K562 (cell line): Measurements from ENCODE around the gene NFYC. TPM values are rescaled to one million over a fixed set of nuclear protein-coding genes. Genes with fewer than 3 reads are reported as not detected.

ENCODE experiments used
- ATAC-seq: fragments of 200-7000 bp; cut with Tn5 transposase; 3 replicates; pipeline ENCODE4 v1.9.1; 2020; ENCODE audit warnings: moderate library complexity
- BruUV-seq: library from RNA; stranded (reverse); fragments of 400-500 nt; replicated peaks from 2 replicates; lab custom pipeline; 2021; lab: Mats Ljungman, UMichigan
- CTCF ChIA-PET: fragments of 300-600 bp; formaldehyde crosslinking; extraction: SDS; loops from one replicate; lab custom pipeline; 2021; ENCODE audit warnings: low intra/inter-chr PET ratio; lab: Yijun Ruan, JAX
- POLR2A ChIA-PET: fragments of 300-600, 350-650 bp; sonication (Branson Sonifier 250); formaldehyde crosslinking; extraction: SDS; loops from one replicate; lab custom pipeline; 2021; ENCODE audit warnings: antibody characterized with exemption, inconsistent platforms; lab: Yijun Ruan, JAX
- DNase-seq, 4 experiments: peaks; one replicate each; pipeline versions ENCODE4 v3.0.0 to v3.0.0-alpha.2; 2011 to 2018; ENCODE audit warnings: low spot score in 3 of 4, mixed read lengths in 3 of 4; ENCODE audit errors: extremely low read depth in 1 of 4
- FAIRE-seq: peaks from 2 replicates; lab custom pipeline; 2011; peaks lifted over from hg19 to GRCh38; lab: Jason Lieb, UNC
- H2AFZ ChIP-seq: 2 replicates; pipeline ENCODE4 v1.6.0; 2011; ENCODE audit warnings: low read depth, low read length, control low read depth, inconsistent platforms
- H3K27ac ChIP-seq: fragments of 200-600 bp; 3 replicates; pipeline ENCODE4 v1.8.0; 2011; ENCODE audit warnings: low read depth, mild to moderate bottlenecking, control low read depth, inconsistent platforms, low read length, moderate library complexity, mixed read lengths; ENCODE audit errors: extremely low read depth
- H3K27me3 ChIP-seq, 2 experiments: fragments of 300-600 bp in 1 of 2; 2 replicates in 1 of 2; 3 replicates in 1 of 2; pipeline versions ENCODE4 v1.6.0 to v1.8.0; 2011; ENCODE audit warnings: inconsistent platforms in 2 of 2, low read length in 2 of 2, mild to moderate bottlenecking in 1 of 2, mixed read lengths in 1 of 2, moderate library complexity in 1 of 2; ENCODE audit not compliant: control insufficient read depth in 2 of 2, insufficient read depth in 2 of 2
- H3K36me3 ChIP-seq: fragments of 300-600 bp; 3 replicates; pipeline ENCODE4 v1.8.0; 2011; ENCODE audit warnings: mild to moderate bottlenecking, low read length, inconsistent platforms; ENCODE audit not compliant: control insufficient read depth, insufficient read depth
- H3K4me1 ChIP-seq, 2 experiments: fragments of 200-600 bp in 1 of 2; replicated peaks in 1 of 2; 2 replicates in 1 of 2; 3 replicates in 1 of 2; pipeline versions ENCODE4 v1.5.1 to v1.8.0; 2011; ENCODE audit warnings: inconsistent platforms in 2 of 2, low read length in 2 of 2, mild to moderate bottlenecking in 1 of 2, mixed read lengths in 1 of 2, moderate library complexity in 1 of 2; ENCODE audit not compliant: control insufficient read depth in 2 of 2, insufficient read depth in 2 of 2
- H3K4me2 ChIP-seq: 2 replicates; pipeline ENCODE4 v1.6.1; 2011; ENCODE audit warnings: low read length, control low read depth, inconsistent platforms, mixed read lengths; ENCODE audit not compliant: insufficient read depth
- H3K4me3 ChIP-seq: fragments of 200-600 bp; sonication (generic), shearing (Covaris generic); 2 replicates; pipeline ENCODE4 v1.5.1; 2016; ENCODE audit warnings: control low read depth, inconsistent platforms
- H3K79me2 ChIP-seq: fragments of 200-600 bp; 3 replicates; pipeline ENCODE4 v1.8.0; 2011; ENCODE audit warnings: low read length, inconsistent platforms; ENCODE audit not compliant: control insufficient read depth, insufficient read depth
- H3K9ac ChIP-seq, 2 experiments: 2 replicates each; pipeline versions ENCODE4 v1.6.0 to v1.6.1; 2011; ENCODE audit warnings: low read depth in 2 of 2, low read length in 2 of 2, control low read depth in 1 of 2, inconsistent platforms in 1 of 2, mild to moderate bottlenecking in 1 of 2, mixed read lengths in 1 of 2; ENCODE audit not compliant: insufficient read depth in 1 of 2
- H3K9me1 ChIP-seq: one replicate; pipeline ENCODE4 v1.6.0; 2011; ENCODE audit warnings: inconsistent platforms, mild to moderate bottlenecking, low read length, moderate library complexity; ENCODE audit not compliant: control insufficient read depth, insufficient read depth
- H3K9me3 ChIP-seq: replicated peaks from 2 replicates; pipeline ENCODE4 v1.5.1; 2011; ENCODE audit warnings: low read depth, low read length, inconsistent platforms; ENCODE audit not compliant: control insufficient read depth, insufficient read depth
- H4K20me1 ChIP-seq: replicated peaks from 2 replicates; pipeline ENCODE4 v1.6.1; 2011; ENCODE audit warnings: low read length, inconsistent platforms, mixed read lengths; ENCODE audit not compliant: control insufficient read depth, insufficient read depth
- ADNP ChIP-seq: fragments of 200-800 bp; sonication (Bioruptor generic); IDR thresholded peaks from 2 replicates; pipeline ENCODE4 v1.6.1; 2016; ENCODE audit warnings: missing genetic modification characterization, missing compliant biosample characterization
- BCOR ChIP-seq: fragments of 450-650 bp; IDR thresholded peaks from 2 replicates; pipeline ENCODE4 v1.6.1; 2016
- BRD9 ChIP-seq: fragments of 450-650 bp; IDR thresholded peaks from 2 replicates; pipeline ENCODE4 v1.6.1; 2018; ENCODE audit warnings: low read depth; ENCODE audit not compliant: partially characterized antibody
- CEBPG ChIP-seq, 3 experiments: fragments of 200-800 bp in 1 of 3; sonication (Bioruptor generic) in 1 of 3; sonication (generic) in 1 of 3; formaldehyde crosslinking in 1 of 3; IDR thresholded peaks in 2 of 3; conservative IDR thresholded peaks in 1 of 3; 2 replicates each; pipeline versions ENCODE4 v1.6.1 to v1.8.0; 2016 to 2022; ENCODE audit warnings: missing compliant biosample characterization in 2 of 3, missing genetic modification characterization in 2 of 3, mild to moderate bottlenecking in 1 of 3, missing genetic modification reagents in 1 of 3
- FOS ChIP-seq: IDR thresholded peaks from 3 replicates; pipeline ENCODE4 v1.6.1; 2011; ENCODE audit not compliant: insufficient read length; ENCODE audit errors: extremely low read depth
- FOXJ2 ChIP-seq: fragments of 200-800 bp; sonication (Bioruptor generic); IDR thresholded peaks from 2 replicates; pipeline ENCODE4 v1.6.1; 2016; ENCODE audit warnings: missing genetic modification characterization, missing compliant biosample characterization
- GABPA ChIP-seq: fragments of 200-800 bp; sonication (Bioruptor generic); conservative IDR thresholded peaks from 2 replicates; pipeline ENCODE4 v1.6.1; 2016; ENCODE audit warnings: low read depth, missing genetic modification characterization, missing compliant biosample characterization
- GTF2E2 ChIP-seq: fragments of 200-800 bp; sonication (Bioruptor generic); IDR thresholded peaks from 2 replicates; pipeline ENCODE4 v1.6.1; 2016; ENCODE audit warnings: missing genetic modification characterization, missing compliant biosample characterization
- KDM1A ChIP-seq, 2 experiments: fragments of 450-650 bp; IDR thresholded peaks; 2 replicates each; pipeline ENCODE4 v1.6.1; 2016; ENCODE audit warnings: mild to moderate bottlenecking in 2 of 2
- LEF1 ChIP-seq: fragments of 450-650 bp; IDR thresholded peaks from 2 replicates; pipeline ENCODE4 v1.6.1; 2016; ENCODE audit warnings: mild to moderate bottlenecking
- RBM25 ChIP-seq: fragments of 200-400 bp; formaldehyde crosslinking; IDR thresholded peaks from 2 replicates; pipeline ENCODE4 v1.6.1; 2018; ENCODE audit warnings: low read length, low read depth, moderate library complexity; ENCODE audit not compliant: severe bottlenecking
- SMARCA5 ChIP-seq: fragments of 450-650 bp; IDR thresholded peaks from 2 replicates; pipeline ENCODE4 v1.6.1; 2016
- SMARCC2 ChIP-seq: fragments of 450-650 bp; IDR thresholded peaks from 2 replicates; pipeline ENCODE4 v1.6.1; 2017; ENCODE audit warnings: antibody characterized with exemption, moderate library complexity, mild to moderate bottlenecking, low read depth
- WGBS: fragments of 100-300 bp; shearing (Covaris generic); methylation state at CpG from one replicate; pipeline ENCODE4 v1.1.6; 2016; ENCODE audit warnings: low coverage, mixed read lengths; ENCODE audit not compliant: insufficient coverage; ENCODE audit errors: missing lambda C conversion rate; 5-methylcytosine and 5-hydroxymethylcytosine counted together
- in situ Hi-C: fragments of 300-500 bp; cut with MboI; formaldehyde crosslinking; loops from 4 replicates; pipeline ENCODE4 v1.15.0; 2018; ENCODE audit warnings: inconsistent platforms, mixed read lengths
- intact Hi-C: fragments of 100-400 bp; cut with micrococcal nuclease; formaldehyde crosslinking; loops from 2 replicates; pipeline ENCODE4 v1.14.2; 2022
- polyA plus RNA-seq, 8 experiments: library from polyadenylated mRNA; depleted of rRNA in 4 of 8; stranded (reverse) in 5 of 8; unstranded in 3 of 8; fragments of >200 nt; fragmentation: Nextera tagmentation in 2 of 8; fragmentation: Illumina TruSeq in 1 of 8; extraction: Ambion mirVana in 2 of 8; extraction: Trizol in 1 of 8; gene quantifications; 2 replicates each; pipeline versions ENCODE4 v1.2.1 to v1.2.3, GENCODE V29; 2011 to 2014; ENCODE audit warnings: inconsistent platforms in 1 of 8, missing spikeins in 1 of 8
- total RNA-seq, 7 experiments: library from RNA; depleted of rRNA in 6 of 7; stranded (reverse); fragments of >200 nt in 6 of 7; fragmentation: Illumina TruSeq in 2 of 7; extraction: Trizol in 2 of 7; gene quantifications; 2 replicates each; pipeline versions ENCODE4 v1.2.1 to v1.2.3, GENCODE V29; 2011 to 2021; ENCODE audit warnings: low replicate concordance in 1 of 7
- TF ChIP-seq, protein P1 (sequence below): fragments of 450-650 bp; IDR thresholded peaks from 2 replicates; pipeline ENCODE4 v1.7.0; 2016; ENCODE audit warnings: borderline replicate concordance
- TF ChIP-seq, protein P2 (sequence below): fragments of 450-650 bp; conservative IDR thresholded peaks from 2 replicates; pipeline ENCODE4 v1.6.1; 2016; ENCODE audit warnings: missing genetic modification characterization, low read depth, mild to moderate bottlenecking, missing compliant biosample characterization, moderate library complexity

The NFYC gene
- total and polyA plus RNA-seq, 9 of the 15 experiments (the other 6 are each of a cell fraction or from before 2014, with no cell fraction given), result 4.8 to 59.8 (median 41.1) TPM

DNA sequence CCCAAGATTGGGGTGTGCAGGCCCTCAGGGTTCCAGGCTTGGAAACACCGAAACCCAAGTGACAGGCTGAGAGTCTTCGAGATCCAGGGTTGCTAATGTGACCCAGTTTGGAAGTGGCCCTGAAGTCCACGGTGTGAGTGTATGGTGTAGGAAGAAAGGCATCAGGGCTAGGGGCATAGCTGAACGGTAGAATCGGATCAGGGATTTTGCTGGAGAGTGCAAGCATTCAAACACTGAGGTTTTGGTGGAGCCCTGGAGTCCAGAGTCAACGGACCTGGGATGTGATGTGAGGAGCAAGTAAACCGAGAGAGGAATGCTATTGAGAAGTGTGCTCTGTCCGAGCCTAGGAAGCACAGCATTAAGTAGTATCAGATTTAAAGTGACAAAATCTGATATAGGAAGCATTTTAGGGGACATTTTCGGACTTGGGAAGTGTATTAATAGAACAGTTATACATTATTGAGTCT is 958 bp downstream of the NFYC start (continued):
- TF ChIP-seq, protein P1, sequence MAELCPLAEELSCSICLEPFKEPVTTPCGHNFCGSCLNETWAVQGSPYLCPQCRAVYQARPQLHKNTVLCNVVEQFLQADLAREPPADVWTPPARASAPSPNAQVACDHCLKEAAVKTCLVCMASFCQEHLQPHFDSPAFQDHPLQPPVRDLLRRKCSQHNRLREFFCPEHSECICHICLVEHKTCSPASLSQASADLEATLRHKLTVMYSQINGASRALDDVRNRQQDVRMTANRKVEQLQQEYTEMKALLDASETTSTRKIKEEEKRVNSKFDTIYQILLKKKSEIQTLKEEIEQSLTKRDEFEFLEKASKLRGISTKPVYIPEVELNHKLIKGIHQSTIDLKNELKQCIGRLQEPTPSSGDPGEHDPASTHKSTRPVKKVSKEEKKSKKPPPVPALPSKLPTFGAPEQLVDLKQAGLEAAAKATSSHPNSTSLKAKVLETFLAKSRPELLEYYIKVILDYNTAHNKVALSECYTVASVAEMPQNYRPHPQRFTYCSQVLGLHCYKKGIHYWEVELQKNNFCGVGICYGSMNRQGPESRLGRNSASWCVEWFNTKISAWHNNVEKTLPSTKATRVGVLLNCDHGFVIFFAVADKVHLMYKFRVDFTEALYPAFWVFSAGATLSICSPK, result peak; percentile 78; the same call in 1 of the 2 replicates
- peak; percentile 20; the same call in 1 of the 2 replicates for TF ChIP-seq SMARCC2
- no peak for TF ChIP-seq CEBPG (CRISPR knock-in tag; IDR thresholded peaks at IDR 0.05)
- no peak for TF ChIP-seq CEBPG (tag; conservative IDR thresholded peaks at IDR 0.05 in 1 of 2, IDR thresholded peaks at IDR 0.05 in 1 of 2)
- TF ChIP-seq FOXJ2, result no peak
- 0 out of 2 replicates have a peak, but pooled peaks have one; percentile 29 for TF ChIP-seq LEF1

DNA sequence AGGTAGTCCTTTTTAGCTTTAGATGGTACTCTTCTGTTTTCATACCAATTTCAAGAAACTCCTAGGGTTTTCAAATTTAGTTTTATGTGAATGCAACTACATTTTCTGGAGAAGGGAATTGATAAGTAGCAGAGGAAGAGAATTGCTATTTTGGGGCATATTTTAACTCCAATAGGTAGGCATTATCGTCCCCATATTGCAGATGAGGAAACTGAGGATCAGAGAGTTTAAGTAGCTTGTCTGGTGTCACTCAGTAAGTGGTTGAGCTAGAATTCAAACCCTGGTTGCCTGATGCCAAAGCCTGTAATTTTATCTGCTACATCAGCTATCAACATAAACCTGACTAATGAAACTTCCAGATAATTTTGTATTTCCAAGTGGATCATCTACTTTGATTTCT is 1.9 kb downstream of the NFYC start:
- H3K9me1 ChIP-seq, result peaks cover 6% of the 10 kb centered on the region
- no peak for TF ChIP-seq GABPA (tag)
- TF ChIP-seq GTF2E2 (tag), result 0 out of 2 replicates have a peak, but pooled peaks have one; percentile 33
- peak; percentile 93 for TF ChIP-seq BCOR
- peak; percentile 77 for TF ChIP-seq ADNP (tag)
- peak in 1 of 2 experiments; percentile 77 for TF ChIP-seq KDM1A (IDR thresholded peaks at IDR 0.05)
- peak; percentile 99 for TF ChIP-seq RBM25
- TF ChIP-seq SMARCA5, result peak; percentile 72; the same call in 1 of the 2 replicates
- TF ChIP-seq, protein P2, sequence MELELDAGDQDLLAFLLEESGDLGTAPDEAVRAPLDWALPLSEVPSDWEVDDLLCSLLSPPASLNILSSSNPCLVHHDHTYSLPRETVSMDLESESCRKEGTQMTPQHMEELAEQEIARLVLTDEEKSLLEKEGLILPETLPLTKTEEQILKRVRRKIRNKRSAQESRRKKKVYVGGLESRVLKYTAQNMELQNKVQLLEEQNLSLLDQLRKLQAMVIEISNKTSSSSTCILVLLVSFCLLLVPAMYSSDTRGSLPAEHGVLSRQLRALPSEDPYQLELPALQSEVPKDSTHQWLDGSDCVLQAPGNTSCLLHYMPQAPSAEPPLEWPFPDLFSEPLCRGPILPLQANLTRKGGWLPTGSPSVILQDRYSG, result no peak
- no peak for TF ChIP-seq FOS
- peak; percentile 17 for TF ChIP-seq BRD9
- peak overlapping the region; percentile 76; the same call in 1 of the 2 replicates for H3K4me3 ChIP-seq
- ChIA-PET CTCF (no interaction called here), POLR2A (interaction anchor here (0.6 to 11.9 kb wide), 9 partner anchors 11 to 286 kb away, joined by 3 to 212 read pairs (median 3); partner anchors contain the start of gene CTPS1)
- H2AFZ ChIP-seq, result 0 out of 2 replicates have a peak overlapping the region, but pooled peaks have one; percentile 88
- peaks cover 8 to 36% of the 10 kb centered on the region in 2 experiments for H3K4me1 ChIP-seq
- peak overlapping the region in 1 of 2 experiments; percentile 99; a peak in 2 of 4 replicates for H3K9ac ChIP-seq
- H3K9me3 ChIP-seq, result no peaks in the 10 kb centered on the region
- FAIRE-seq (no peak), ATAC-seq (no peak), DNase-seq (no peak)
- in situ Hi-C loops, result no loop called here
- H3K36me3 ChIP-seq, result peaks cover 18% of the 10 kb centered on the region
- WGBS, result 36% methylated on average over 1 of the region's 1 CpG
- no peaks in the 10 kb centered on the region for H3K27me3 ChIP-seq
- intact Hi-C loops, result no loop called here
- peak overlapping the region; percentile 100; the same call in 2 of the 3 replicates for H3K27ac ChIP-seq
- no TSS peak for BruUV-seq
- no peaks in the 10 kb centered on the region for H4K20me1 ChIP-seq
- peaks cover 95% of the 10 kb centered on the region for H3K79me2 ChIP-seq
- peak overlapping the region; percentile 100 for H3K4me2 ChIP-seq
